Activated CD8-positive, alpha-beta memory T cell treated with anti-CD3 and anti-CD28 coated beads for 1 hour (primary cell): ENCODE measurements around the gene CCR7.
"Not testable (repeated sequence)": the region's sequence is repeated elsewhere in the genome, so short reads cannot be mapped to it uniquely, and the experiment has no call there.

Experiments
- DNase-seq, 2 donors: peaks; one replicate each; pipeline ENCODE4 v3.0.0-alpha.2; 2020; ENCODE audit warnings: low read depth in 1 of 2; ENCODE audit errors: extremely low read depth in 1 of 2

CCR7 gene

GRCh38 chr17:40597556-40598300, 32.5 kb upstream of the CCR7 start:
- DNase-seq: no peak

DNA sequence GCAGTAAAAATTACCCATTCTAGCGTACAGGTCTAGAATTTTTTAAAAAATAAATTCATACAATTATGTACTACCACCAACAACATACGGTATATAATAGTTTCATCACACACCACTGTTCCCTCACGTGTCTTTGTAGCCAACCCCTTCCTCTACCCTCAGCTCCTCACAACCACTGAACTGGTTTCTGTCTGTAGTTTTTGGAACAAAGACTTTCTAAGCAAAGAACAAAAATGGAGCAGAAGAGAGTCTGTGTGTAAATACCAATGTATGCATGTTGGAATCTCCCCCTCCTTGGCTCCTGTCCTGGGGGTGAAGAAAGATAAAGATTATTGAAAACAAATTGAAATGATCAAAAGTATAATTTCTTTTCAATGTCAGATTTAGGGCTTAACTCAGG, 31.9 kb upstream of the CCR7 start:
- no peak for DNase-seq

DNA sequence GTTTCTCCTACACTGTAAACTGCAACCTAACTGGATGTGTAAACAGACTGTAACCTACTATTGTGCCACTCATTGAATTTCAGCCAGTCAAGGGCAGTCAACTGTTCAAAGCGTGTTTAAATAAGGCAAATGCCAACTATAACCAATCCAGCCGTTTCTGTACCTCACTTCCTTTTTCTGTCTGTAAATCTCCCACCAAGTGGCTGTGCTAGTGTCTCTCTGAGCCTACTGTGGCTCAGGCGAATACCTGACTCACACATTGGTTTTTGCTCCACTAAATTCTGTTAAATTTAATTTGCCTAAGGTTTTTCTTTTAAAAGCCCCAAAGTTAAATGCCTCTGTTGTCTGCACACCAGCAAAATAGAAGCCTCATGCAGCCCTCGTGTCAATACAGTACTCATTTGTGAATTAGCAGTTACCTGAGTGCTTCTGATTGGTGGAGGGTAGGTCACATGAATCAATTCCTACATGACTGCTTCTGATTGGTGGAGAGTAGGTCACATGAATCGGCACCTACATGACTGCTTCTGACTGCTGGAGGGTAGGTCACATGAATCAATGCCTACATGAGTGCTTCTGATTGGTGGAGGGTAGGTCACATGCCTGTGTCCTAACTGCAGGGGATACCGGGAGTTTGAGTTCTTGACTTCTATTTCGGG, 31.1 kb upstream of the CCR7 start:
- no peak for DNase-seq

DNA sequence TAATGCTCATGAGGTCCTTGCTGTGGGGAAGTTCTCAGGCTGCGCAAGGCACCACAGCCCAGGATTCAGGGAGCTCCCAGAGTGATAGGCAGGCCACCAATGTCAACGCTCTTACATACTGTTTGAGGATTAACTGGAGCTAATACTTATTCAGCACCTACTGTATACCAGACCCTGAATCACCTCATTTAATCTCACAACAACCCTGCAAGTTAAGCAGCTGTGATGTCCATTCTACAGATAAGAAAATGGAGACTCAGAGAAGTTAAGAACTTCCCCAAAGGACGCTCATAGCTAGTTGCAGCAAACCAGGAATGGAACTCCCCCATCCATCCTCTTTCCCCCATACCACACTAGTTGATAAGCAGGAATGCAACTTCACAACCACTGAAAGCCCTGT, 25.5 kb upstream of the CCR7 start:
- DNase-seq: no peak

- no peak for DNase-seq
Measured at GRCh38 chr17:40588552-40588951, 23.3 kb upstream of the CCR7 start.

DNA sequence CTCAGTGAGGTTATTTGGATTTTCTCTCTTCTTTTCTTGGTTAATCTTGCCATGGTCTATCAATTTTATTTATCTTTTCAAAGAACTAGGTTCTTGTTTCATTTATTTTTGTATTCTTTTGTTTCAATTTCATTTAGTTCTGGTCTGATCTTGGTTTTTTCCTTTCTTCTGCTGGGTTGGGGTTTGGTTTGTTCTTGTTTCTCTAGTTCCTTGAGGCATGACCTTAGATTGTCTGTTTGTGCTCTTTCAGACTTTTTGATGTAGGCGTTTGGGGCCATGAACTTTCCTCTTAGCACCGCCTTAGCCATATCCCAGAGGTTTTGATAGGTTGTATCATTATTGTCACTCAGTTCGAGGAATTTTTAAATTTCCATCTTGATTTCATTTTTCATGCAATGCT, 21.0 kb upstream of the CCR7 start:
- not testable (repeated sequence) for DNase-seq

- not testable (repeated sequence) for DNase-seq
Measured at GRCh38 chr17:40584950-40585349, 19.7 kb upstream of the CCR7 start.

DNA sequence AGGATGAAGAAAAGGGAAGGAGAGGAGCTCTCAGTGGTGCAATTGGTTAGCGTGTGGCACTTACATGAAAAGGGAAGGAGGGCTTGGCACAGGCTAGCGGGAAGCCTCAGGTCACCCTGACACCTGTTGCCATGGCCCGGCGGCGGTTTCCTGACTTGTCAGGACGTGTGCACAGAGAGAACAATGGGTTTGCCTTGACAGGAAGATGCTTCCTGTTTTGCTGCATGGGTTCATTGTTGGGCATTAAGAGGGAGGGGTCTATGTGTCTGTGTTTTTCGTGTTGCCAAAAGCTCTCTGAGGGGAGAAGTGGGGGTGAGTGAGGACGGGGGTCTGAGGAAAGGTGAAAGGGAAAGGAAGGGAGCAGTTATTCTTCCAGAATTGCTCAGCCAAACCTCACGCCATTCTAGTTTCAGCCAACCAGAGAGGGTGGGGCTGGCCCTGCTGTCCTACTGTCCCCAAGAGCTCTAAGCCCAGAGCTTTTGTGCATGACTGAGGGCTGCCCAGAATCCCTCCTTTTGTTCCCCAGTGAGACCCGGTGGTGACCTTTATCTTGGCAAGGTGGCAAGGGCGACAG, 17.1 kb upstream of the CCR7 start:
- DNase-seq: no peak

DNA sequence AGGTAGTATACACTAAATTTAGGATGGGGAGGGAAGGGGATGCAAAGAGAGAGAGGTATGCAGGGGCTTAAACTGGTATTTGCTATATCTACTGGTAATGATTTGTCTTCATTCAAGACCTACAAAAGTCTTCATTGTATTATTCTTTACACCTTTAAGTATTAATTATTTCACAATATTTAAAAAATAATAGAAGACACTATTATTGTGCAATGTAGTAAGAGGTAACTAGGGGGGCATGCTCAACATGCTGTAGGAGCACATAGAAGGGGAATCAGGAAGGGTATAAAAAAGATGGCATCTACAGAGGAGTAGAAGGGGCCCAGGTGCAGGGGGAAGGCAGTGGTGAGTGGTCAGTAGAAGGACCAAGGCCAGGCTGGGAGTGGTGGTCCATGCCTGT, 14.9 kb upstream of the CCR7 start:
- DNase-seq: no peak

- DNase-seq: no peak
Measured at GRCh38 chr17:40579471-40579870, 14.2 kb upstream of the CCR7 start.

- DNase-seq: no peak
Measured at GRCh38 chr17:40577611-40578065, 12.4 kb upstream of the CCR7 start.

DNA sequence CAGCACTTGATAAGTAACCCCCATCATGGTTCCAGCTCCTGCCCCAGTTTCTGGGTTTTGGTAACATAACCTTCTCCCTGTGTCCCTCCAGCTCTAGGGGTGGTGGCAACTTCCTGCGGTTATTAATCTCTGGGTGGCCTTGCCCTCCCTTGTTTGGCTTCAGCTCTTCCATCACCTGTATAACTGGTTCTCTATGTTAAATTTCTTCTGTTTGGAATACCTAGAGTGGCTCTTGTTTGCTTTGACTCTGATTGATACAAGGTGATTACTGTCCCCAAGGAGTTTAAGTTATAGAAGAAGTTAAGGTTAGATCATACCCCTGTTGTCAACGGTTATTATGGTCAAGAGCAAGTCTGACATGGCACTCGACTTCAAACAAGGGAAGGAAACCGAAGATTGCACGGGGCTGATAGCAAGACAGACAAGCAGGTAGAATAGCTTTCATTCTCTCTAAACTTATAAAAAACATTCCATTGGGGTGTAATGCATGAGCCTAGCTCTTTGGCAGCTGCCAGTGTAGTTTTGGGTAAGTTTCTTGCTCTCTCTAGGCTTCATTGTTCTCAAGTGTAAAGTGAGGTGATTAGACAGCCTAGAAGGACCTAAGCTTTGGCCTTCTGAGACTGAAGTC, 11.0 kb upstream of the CCR7 start:
- no peak for DNase-seq

- no peak for DNase-seq
Measured at GRCh38 chr17:40574292-40574691, 9.0 kb upstream of the CCR7 start.

GRCh38 chr17:40572245-40572993, 7.1 kb upstream of the CCR7 start:
- not testable (repeated sequence) for DNase-seq

GRCh38 chr17:40568074-40568836, 3.0 kb upstream of the CCR7 start:
- DNase-seq: no peak

DNA sequence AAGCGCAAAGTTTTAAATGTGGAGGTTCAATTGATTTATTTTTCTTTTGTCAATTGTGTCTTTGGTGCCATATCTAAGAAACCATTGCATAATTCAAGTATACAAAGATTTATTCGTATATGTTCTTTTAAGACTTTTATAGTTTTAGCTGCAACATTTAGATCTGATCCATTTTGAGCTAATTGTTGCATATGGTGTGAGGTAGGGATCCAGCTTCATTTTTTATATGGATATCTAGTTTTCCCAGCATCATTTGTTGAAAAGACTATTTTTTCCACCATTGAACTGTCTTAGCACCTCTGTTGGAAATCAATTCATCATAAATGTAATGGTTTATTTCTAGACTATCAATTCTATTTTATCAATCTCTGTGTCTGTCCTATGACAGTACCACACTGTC, 2.1 kb upstream of the CCR7 start:
- DNase-seq: no peak

DNA sequence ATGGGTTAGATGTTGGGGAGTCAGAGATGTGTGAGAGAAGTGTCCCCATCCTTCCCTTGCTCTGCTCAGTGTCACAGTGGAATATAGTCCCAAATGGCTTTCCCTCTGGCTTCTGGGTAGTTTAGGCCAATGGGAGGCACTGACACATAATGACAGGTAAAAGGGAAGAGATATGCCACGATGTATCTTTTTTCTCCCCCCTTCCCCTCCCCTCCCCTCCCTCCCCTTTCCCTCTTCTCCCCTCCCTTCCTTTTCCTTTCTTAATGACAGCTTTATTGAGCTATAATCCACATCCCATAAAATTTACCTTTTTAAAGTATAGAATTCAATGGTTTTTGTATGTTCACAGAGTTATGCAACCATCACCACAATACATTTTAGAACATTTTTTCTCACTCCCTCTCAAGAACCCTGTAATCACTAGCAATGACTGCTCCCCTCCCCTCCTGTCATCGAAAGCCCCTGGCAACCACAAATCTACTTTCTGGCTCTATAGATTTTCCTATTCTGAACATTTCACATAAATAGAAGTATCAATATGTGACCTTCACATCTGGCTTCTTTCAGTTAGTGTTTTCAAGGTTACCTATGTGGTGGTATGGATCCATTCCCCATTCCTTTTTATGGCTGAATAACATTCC, 617 bp upstream of the CCR7 start:
- no peak for DNase-seq

DNA sequence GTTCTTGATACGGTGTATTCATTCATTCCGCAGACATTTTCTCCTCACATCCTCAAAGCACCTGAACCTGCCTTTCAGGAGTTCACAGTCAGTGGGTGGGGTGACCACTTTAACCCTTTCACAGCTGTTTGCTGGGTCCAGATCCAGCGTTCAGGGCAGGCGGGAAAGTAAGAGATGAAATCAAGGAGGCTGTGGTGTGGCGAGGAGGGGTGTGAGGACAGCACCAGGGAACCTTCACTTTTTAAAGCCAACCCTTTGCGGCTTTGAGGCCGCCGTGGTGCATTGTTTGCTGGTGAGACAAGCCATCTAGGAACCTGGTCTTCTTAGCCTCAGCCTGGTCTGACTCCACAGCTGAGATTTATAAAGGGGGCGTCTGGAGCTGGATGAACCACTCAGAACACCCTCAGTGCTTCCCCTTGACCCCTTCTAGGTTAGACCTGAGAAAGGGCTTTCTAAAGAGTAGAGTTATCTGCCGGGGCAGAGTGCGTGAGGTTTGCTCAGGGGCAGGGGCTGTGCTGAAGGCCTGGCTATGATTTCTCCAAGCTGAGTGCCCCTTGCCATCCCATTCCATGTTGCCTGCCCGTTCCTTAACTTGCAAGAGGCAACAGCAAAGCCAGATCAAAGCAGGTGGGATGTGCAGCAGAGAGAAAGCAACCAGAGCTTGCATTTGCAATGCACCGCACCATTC, 933 bp downstream of the CCR7 start:
- no peak for DNase-seq
